DOHH2 (cell line): ENCODE data around the gene SCAMP5.

Experiments used
- CTCF ChIP-seq: fragments of 200-600 bp; sonication (generic); IDR thresholded peaks from one replicate; pipeline ENCODE4 v1.5.1; 2014; ENCODE audit warnings: antibody characterized with exemption, mild to moderate bottlenecking, low read depth, low read length; ENCODE audit not compliant: poor library complexity, severe bottlenecking
- EZH2phosphoT487 ChIP-seq: fragments of 200-600 bp; sonication (generic); IDR thresholded peaks from 2 replicates; pipeline ENCODE4 v1.6.1; 2017; ENCODE audit warnings: borderline replicate concordance, mild to moderate bottlenecking, antibody characterized with exemption, low read length, moderate library complexity, mixed read lengths

DNA sequence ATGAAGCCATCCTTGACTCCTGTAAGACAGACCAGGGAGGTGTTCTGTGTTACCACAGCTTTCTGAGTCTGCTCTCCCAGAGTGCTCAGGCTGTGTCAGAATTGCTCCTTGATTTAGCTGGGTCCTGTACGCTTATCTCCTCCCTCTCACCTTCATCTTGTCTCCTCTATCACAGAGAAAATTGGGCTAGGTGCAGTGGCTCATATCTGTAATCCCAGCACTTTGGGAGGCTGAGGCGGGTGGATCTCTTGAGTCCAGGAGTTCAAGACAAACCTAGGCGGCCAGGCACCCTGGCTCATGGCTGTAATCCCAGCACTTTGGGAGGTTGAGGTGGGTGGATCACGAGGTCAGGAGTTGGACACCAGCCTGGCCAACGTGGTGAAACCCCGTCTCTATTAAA, 5.9 kb downstream of the SCAMP5 start:
- TF ChIP-seq CTCF, result no peak
- no peak for TF ChIP-seq EZH2phosphoT487
